ENCODE results near the gene SNX25.

The SNX25 gene

DNA sequence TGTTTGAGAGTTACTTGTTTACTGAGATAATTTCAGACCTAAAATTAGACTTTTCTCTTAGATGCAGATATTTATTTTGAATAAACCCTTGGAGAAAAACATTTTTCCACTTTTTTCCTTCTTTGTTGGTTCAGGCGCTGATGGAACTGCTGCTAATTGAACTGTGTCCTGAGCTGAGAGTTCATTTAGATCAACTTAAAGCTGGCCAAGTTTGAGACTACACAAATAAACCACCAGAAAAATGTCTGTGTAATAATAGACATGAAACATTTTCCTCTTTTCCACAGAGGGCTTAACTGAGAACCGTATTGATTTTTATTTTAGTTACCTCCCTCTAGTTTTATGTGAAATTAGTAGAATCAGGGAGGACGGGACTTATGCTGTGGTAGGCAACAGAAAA lies 153.9 kb downstream of the SNX25 start:
- TF ChIP-seq, protein P1, sequence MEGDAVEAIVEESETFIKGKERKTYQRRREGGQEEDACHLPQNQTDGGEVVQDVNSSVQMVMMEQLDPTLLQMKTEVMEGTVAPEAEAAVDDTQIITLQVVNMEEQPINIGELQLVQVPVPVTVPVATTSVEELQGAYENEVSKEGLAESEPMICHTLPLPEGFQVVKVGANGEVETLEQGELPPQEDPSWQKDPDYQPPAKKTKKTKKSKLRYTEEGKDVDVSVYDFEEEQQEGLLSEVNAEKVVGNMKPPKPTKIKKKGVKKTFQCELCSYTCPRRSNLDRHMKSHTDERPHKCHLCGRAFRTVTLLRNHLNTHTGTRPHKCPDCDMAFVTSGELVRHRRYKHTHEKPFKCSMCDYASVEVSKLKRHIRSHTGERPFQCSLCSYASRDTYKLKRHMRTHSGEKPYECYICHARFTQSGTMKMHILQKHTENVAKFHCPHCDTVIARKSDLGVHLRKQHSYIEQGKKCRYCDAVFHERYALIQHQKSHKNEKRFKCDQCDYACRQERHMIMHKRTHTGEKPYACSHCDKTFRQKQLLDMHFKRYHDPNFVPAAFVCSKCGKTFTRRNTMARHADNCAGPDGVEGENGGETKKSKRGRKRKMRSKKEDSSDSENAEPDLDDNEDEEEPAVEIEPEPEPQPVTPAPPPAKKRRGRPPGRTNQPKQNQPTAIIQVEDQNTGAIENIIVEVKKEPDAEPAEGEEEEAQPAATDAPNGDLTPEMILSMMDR (IDR thresholded peaks at IDR 0.05; ENCODE audit: borderline replicate concordance, insufficient read depth, low read depth, low read length): no peak
- no peak overlapping the region for H3K4me3 ChIP-seq (ENCODE audit: low read depth, low read length)

DNA sequence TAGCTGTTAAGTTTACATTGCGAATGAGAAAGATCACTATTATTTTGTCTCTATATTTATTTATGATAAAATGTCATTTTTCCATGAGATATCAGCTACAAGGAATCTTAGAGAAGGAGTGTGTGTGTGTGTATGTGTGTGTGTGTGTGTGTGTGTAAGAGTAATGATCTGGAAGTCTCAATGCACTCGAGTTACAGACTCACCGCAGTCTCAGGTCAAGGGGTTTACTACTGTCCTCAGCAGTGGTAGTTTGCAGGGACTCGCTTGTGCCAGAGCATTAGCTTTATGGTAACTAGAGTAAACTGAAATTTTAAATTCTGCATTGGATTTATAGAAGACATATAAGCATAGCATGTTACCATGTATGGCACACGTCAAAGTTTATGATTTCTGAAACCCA lies 155.5 kb downstream of the SNX25 start:
- TF ChIP-seq, protein P1 (IDR thresholded peaks at IDR 0.05; ENCODE audit: borderline replicate concordance, insufficient read depth, low read depth, low read length): no peak
- no peak overlapping the region for H3K4me3 ChIP-seq (ENCODE audit: low read depth, low read length)

DNA sequence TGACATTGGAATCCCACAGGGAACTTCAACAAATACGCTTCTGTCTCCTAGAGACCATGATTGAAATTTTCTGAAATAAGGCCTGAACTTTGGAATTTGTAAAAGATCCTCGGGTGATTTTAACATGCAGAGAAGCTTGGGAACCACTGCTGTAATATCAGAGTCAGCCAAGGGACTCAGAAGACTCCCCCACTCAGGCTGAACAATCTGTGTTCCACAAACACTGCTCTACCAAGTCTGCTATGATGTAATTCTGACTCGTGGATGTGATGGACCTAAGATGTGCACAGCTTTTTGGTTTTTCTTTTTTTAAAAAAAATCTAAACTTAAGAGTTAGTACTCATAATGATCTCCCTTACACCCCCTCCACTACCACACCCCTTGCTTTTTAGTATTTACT lies 160.3 kb downstream of the SNX25 start:
- no peak overlapping the region for H3K4me3 ChIP-seq (ENCODE audit: low read depth, low read length)
- TF ChIP-seq, protein P1 (IDR thresholded peaks at IDR 0.05; ENCODE audit: borderline replicate concordance, insufficient read depth, low read depth, low read length): no peak

DNA sequence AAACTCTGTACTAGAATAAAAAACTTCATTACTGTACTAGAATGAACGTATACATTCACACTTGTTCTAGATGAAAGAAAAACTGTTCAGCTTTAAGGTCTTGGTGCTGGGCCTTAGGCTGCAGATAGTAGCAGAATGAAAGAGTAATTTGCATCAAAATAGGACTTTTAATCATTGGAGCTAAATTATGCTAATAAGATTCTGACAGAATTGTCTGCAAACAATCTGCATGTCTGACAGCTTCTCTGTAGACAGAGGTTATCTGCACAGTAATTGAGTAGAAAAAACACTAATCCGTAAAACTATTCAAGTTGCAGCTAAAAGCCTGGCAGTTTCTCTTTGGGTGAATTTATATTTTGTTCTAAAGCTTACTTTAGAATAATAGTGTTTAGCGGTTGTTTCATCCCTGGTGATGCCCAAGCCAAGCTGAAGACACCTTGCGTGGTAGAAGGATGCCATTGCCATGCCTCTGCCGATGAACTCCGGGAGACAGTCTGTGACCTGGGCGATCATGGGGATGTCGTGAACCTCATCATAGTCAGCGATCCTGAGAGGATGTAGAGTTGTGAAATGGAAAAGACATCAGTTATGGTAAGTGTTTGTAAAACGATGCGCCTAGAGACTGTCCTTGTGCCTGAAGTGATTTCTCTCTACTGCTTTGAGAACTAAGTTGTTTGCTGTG lies 161.0 kb downstream of the SNX25 start:
- TF ChIP-seq, protein P1 (IDR thresholded peaks at IDR 0.05; ENCODE audit: borderline replicate concordance, insufficient read depth, low read depth, low read length): no peak
- no peak overlapping the region for H3K4me3 ChIP-seq (ENCODE audit: low read depth, low read length)

DNA sequence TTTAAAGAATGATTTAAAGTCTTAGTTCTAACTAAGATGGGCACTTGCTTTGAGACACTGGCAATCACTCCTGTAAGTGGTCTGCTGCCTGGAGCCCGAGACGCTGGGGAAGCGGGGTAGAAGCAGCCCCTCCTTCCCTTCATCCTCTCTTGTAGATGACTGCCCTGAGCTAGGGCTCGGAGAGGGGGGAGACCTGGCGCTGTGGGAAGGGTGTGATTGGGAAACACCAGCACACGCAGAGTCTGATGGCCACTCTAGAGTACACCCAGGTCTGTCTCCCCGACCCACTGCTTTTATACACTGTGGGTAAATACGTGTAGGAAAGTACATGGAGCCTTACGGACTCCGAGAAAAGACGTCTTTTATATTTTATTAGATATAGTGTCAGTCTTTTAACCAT lies 162.3 kb downstream of the SNX25 start:
- TF ChIP-seq, protein P1 (IDR thresholded peaks at IDR 0.05; ENCODE audit: borderline replicate concordance, insufficient read depth, low read depth, low read length): no peak
- no peak overlapping the region for H3K4me3 ChIP-seq (ENCODE audit: low read depth, low read length)

DNA sequence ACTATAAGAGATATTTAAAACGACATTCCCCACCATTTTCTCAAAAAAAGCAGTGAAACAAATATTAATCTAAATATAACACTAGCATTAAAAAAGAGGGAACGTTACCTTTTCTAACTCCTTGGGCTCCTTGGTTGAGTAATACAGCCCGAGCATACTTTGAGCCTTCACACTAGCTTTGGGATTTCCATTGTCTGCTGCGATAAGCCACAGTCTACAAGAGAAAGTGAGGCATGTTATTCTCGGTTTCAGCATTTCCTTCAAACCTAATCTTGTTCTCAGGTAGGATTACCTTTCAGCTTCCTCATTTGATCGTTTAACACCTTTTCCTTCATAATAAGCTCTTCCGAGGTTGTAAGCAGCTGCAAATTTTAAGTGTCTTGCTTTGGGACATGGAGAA lies 164.6 kb downstream of the SNX25 start:
- TF ChIP-seq, protein P1 (IDR thresholded peaks at IDR 0.05; ENCODE audit: borderline replicate concordance, insufficient read depth, low read depth, low read length): no peak
- H3K4me3 ChIP-seq (ENCODE audit: low read depth, low read length): no peak overlapping the region

DNA sequence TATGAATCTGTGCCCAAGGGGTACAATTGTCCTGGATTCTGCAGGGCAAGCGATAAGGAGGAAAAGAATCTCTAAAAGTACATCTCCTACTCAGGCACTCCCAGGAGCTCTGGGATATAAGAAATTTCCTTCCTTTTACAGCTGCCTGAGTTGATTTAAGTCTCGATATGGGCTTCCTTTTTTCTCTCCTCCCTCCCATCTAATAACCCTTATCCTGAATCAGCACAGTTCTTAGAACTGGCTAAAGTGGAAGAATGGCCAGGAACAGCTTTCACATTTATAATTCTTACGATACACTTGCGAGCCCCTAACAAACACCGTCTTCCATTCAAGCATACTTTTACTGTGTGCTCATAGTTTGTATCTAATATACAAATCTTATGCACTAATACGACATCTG lies 165.2 kb downstream of the SNX25 start:
- TF ChIP-seq, protein P1 (IDR thresholded peaks at IDR 0.05; ENCODE audit: borderline replicate concordance, insufficient read depth, low read depth, low read length): no peak
- no peak overlapping the region for H3K4me3 ChIP-seq (ENCODE audit: low read depth, low read length)
